Brain microvascular endothelial cell (primary cell): ENCODE data around the gene OR10G7.

Source experiments
- DNase-seq: peaks from one replicate; pipeline ENCODE4 v3.0.0-alpha.2; 2020
- H3K27ac ChIP-seq: fragments of 250-450 bp; sonication (Bioruptor Pico); 2 replicates; pipeline ENCODE4 v1.5.1; 2020; ENCODE audit warnings: mild to moderate bottlenecking, moderate library complexity
- H3K27me3 ChIP-seq: fragments of 250-450 bp; sonication (Bioruptor Pico); replicated peaks from 2 replicates; pipeline ENCODE4 v1.5.1; 2020; ENCODE audit warnings: mild to moderate bottlenecking
- H3K36me3 ChIP-seq: fragments of 250-450 bp; sonication (Bioruptor Pico); replicated peaks from 2 replicates; pipeline ENCODE4 v1.5.1; 2020; ENCODE audit warnings: mild to moderate bottlenecking
- H3K4me3 ChIP-seq: 2 replicates; pipeline ENCODE4 v1.5.1; 2011; ENCODE audit warnings: low read depth, mild to moderate bottlenecking, control low read depth, low read length, moderate library complexity
- in situ Hi-C: cut with HindIII; loops from 2 replicates; pipeline ENCODE4 v1.10.0; 2017; ENCODE audit warnings: low sequenced_read_pairs, low pct_ligation_motif_present
- TF ChIP-seq, protein P1 (sequence below): IDR thresholded peaks from 2 replicates; pipeline ENCODE4 v1.5.1; 2011; ENCODE audit warnings: low read depth, mild to moderate bottlenecking, moderate library complexity, low read length, control low read depth, inconsistent platforms; ENCODE audit errors: missing control alignments

The OR10G7 gene

DNA sequence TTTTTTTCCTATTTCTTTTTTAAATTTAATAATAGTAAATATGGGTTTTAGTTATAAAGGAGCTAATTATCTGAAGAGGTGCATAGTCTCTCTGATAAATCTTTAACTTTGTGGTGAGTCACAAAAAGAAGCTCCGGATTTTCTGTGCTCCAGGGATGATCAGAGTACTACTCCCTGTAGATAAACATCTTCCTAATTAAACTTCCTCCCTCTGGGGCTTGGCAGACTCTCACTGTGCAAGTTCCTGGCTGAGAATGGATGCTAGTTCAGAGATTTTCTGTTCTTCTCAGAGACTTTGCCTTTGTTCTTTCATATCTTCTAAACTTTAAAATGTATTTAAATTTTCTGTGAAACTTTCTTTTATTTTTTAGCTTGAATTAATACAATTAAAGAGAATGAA, at the start of gene OR10G7:
OR10G7 (minus strand) TSS at position 72 of the 400 bp plus-strand sequence. CDS start 2,324 bp downstream, outside the sequence.
- in situ Hi-C loops: no loop called here
- DNase-seq: no peak
- Histone ChIP-seq H3K36me3 (no peaks in the 10 kb centered on the region), H3K4me3 (no peak within 1 kb of the TSS), H3K27me3 (no peaks in the 10 kb centered on the region), H3K27ac (no peak within 1 kb of the TSS)
- TF ChIP-seq, protein P1, sequence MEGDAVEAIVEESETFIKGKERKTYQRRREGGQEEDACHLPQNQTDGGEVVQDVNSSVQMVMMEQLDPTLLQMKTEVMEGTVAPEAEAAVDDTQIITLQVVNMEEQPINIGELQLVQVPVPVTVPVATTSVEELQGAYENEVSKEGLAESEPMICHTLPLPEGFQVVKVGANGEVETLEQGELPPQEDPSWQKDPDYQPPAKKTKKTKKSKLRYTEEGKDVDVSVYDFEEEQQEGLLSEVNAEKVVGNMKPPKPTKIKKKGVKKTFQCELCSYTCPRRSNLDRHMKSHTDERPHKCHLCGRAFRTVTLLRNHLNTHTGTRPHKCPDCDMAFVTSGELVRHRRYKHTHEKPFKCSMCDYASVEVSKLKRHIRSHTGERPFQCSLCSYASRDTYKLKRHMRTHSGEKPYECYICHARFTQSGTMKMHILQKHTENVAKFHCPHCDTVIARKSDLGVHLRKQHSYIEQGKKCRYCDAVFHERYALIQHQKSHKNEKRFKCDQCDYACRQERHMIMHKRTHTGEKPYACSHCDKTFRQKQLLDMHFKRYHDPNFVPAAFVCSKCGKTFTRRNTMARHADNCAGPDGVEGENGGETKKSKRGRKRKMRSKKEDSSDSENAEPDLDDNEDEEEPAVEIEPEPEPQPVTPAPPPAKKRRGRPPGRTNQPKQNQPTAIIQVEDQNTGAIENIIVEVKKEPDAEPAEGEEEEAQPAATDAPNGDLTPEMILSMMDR: no peak

- Histone ChIP-seq H3K4me3 (no peak overlapping the region), H3K27me3 (no peaks in the 10 kb centered on the region), H3K36me3 (no peaks in the 10 kb centered on the region), H3K27ac (no peak overlapping the region)
- in situ Hi-C loops: no loop called here
- no peak for DNase-seq
- TF ChIP-seq, protein P1: no peak
Measured at GRCh38 chr11:124085997-124086846, 45.1 kb upstream of the OR10G7 start.

- no peak overlapping the region for H3K4me3 ChIP-seq
- H3K36me3 ChIP-seq: no peaks in the 10 kb centered on the region
- no peak for DNase-seq
- TF ChIP-seq, protein P1: no peak
- in situ Hi-C loops: no loop called here
- no peak overlapping the region for H3K27ac ChIP-seq
- H3K27me3 ChIP-seq: no peaks in the 10 kb centered on the region
Measured at GRCh38 chr11:124085583-124085982, 44.5 kb upstream of the OR10G7 start.

- DNase-seq: no peak
- TF ChIP-seq, protein P1: no peak
- Histone ChIP-seq H3K36me3 (no peaks in the 10 kb centered on the region), H3K27ac (no peak overlapping the region), H3K27me3 (no peaks in the 10 kb centered on the region), H3K4me3 (no peak overlapping the region)
- in situ Hi-C loops: no loop called here
Measured at GRCh38 chr11:124082371-124082770, 41.2 kb upstream of the OR10G7 start.

GRCh38 chr11:124081483-124081882, 40.4 kb upstream of the OR10G7 start:
- in situ Hi-C loops: no loop called here
- H3K27ac ChIP-seq: no peak overlapping the region

More at GRCh38 chr11:124081483-124081882, 40.4 kb upstream of the OR10G7 start:
- no peak for DNase-seq
- no peak overlapping the region for H3K4me3 ChIP-seq
- no peaks in the 10 kb centered on the region for H3K36me3 ChIP-seq
- no peaks in the 10 kb centered on the region for H3K27me3 ChIP-seq
- TF ChIP-seq, protein P1: no peak
